GM19193 (cell line): Measurements from ENCODE around the gene FBLN2.

Experiments
- POLR2A ChIP-seq: IDR thresholded peaks from 4 replicates; pipeline ENCODE4 v1.6.1; 2011; ENCODE audit not compliant: insufficient read depth, insufficient read length; ENCODE audit errors: extremely low read depth

The FBLN2 gene

DNA sequence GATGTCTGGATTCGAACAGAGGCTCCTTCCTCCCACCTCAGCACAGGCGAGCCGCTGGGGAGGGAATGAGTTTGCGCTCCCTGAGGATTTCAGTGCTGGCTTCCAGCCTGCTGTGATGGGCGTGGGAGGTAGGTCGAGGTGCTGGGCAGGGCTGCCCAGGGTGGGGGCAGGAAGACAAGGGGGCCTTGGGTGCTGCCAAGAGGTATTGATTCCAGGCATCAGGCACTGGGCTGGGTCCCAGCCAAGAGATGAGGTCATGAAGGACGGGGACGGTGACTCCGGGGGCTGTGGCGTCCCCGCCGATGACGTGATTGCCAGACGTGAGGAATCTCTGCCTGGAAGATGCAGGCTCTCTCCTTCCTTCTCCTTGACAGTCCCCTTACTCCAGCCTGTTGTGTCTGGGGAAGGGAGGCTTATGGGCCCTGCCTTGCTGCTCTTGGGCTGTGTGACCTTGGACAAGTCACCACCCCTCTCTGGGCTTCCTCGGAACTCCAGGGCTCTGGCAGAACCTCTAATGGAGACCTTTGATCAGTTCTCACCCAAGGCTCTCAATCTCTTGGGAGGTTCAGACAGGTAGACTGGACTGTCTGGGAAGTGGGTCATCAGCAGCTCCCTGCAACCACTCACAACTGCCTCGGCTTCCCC is 116.8 kb downstream of the FBLN2 start:
- TF ChIP-seq POLR2A = no peak

DNA sequence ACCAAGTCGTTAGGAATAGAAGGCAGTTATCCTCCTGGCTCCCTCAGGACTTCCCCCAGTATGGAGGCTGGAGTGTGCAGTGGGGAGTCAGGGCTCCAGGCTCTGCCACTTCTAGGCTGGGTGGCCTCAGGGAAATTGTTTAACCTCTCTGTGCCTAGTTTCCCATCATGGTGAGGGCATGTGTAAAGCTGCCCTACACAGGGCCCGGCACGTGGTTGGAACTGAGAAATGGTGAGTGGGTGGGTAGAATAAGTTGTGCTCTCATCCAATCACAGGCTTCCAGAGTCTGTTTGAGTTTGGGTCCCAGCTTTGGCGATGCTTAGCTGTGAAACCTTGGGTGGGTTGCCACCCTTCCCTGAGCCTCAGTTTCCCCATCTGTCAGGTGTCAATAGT is 117.3 kb downstream of the FBLN2 start:
- TF ChIP-seq POLR2A = no peak

GRCh38 chr3:13666781-13667709 is 118.1 kb downstream of the FBLN2 start:
- TF ChIP-seq POLR2A = no peak

DNA sequence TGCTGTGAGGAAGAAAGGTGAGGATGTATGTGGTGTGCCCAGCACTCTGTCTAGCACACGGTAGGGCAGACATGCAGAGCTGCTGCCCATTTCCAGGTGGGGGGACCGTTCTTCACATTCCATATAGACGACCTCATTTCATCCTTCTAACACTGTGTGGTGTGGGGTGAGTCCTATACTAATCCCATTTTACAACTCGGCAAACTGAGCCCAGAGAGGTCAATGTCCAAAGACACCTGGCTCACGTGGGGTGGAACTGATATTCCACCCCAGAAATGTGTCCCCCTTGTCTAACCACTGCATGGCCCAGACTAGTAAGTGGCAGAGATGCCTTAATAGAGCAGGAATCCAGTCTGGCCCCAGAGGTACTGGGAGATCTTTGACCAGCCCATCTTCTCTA is 119.2 kb downstream of the FBLN2 start:
- no peak for TF ChIP-seq POLR2A

DNA sequence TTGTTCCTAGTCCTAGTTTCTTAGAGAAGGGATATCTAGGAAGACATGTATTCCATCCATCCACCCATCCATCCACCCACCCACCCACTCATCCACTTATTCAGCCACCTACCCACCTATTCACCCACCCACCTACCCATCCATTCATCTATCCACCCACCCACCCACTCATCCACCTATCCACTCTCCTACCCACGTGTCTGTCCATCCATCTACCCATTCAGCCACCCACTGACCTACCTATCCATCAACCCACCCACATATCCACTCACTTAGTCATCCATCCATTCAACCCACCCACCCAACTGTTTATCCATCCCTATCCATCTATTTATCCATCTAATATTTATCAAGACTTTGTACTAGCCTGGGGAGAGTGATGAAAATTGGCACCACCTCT is 120.5 kb downstream of the FBLN2 start:
- TF ChIP-seq POLR2A = no peak

- no peak for TF ChIP-seq POLR2A
Observed at GRCh38 chr3:13670292-13670691, 121.4 kb downstream of the FBLN2 start.

DNA sequence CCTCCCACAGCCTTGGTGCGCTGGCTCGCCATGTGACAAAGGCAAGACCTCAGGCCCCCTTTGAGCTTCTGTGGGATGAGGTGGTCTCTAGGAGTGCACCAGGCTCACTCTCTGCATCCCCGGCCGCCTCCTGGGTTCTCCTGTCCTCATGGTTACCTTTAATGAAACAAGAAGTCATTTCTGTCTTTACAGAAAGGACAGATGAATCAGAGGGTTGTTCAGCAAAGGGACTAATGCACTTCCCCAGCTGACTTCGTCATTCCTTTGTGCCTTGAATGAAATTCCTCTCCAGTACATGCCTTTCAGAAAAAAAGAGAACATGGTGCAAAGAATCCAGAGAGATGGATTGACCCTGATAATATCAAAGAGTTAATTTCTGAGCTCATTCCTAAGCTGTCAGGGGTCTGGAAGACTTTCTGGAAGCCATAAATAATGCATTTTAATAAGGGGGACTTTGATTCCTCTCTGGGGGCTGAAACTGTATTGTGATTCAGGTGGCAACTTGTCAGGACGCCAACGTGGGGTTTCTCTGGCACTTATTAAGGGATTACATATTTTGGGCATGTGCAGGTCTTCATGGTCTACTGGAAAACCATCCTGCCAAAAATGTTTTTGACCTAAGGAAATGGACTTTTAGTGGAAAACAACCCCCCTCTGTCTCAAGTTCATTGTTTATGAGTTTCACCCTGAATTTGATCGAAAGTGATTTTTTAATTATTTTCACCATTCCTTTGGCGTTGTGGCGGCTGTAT is 122.7 kb downstream of the FBLN2 start:
- no peak for TF ChIP-seq POLR2A

DNA sequence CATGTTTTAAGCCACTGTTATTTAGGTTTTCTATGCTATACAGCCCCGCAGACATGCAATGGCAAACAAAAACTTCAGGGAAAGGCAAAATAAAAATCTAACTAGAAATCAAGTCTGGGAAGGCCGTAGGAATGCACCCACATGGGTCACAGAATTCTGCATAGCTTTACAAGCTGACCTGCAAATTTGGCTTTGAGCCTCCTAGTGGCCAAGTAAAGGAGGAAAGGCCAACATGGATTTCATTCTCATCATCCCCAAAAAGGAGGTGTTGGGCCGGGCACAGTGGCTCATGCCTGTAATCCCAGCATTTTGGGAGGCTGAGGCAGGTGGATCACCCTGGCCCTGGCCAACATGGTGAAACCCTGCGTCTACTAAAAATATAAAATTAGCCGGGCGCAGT is 124.3 kb downstream of the FBLN2 start:
- no peak for TF ChIP-seq POLR2A

GRCh38 chr3:13674538-13675185 is 125.7 kb downstream of the FBLN2 start:
- TF ChIP-seq POLR2A = no peak

GRCh38 chr3:13676356-13677017 is 127.6 kb downstream of the FBLN2 start:
- TF ChIP-seq POLR2A = no peak

DNA sequence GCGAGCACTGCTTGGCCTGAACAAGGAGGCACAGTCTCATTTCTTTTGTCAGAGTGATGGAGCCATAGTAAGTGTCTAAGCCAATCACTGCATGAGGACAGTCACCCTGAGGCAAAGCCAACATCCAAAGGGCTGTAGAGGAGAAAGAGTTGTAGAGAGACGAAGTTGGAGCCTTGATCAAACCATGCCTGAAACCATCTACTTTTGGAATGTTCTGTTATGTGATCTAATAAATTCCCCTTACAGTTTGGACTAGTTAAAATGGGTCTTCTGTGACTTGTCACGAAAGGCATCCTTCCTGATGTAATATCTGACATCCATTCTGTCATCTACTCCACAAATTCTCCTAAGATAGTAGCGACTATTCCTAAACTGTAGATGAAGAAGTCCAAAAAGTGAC is 128.3 kb downstream of the FBLN2 start:
- no peak for TF ChIP-seq POLR2A

GRCh38 chr3:13681931-13682330 is 133.0 kb downstream of the FBLN2 start:
- TF ChIP-seq POLR2A = no peak

GRCh38 chr3:13682331-13683013 is 133.5 kb downstream of the FBLN2 start:
- no peak for TF ChIP-seq POLR2A

DNA sequence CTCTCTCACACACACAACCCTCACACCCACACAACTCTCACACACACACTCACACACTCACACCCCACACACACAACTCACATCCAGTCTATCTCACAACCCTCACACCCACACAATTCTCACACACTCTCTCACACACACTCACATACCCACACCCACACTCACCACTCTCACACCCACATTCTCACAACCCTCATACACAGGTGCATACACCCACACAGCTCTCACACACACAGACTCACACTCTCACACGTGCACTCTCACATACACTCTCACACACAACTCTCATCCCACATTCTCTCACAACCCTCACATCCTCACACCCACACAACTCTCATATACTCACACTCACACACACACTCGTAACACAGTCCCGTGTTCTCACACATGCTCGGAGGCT is 134.4 kb downstream of the FBLN2 start:
- TF ChIP-seq POLR2A = no peak
